Measurements from ENCODE around the gene CHRM1.
"Not testable (repeated sequence)": the region's sequence is repeated elsewhere in the genome, so short reads cannot be mapped to it uniquely, and the experiment has no call there.

CHRM1 gene

DNA sequence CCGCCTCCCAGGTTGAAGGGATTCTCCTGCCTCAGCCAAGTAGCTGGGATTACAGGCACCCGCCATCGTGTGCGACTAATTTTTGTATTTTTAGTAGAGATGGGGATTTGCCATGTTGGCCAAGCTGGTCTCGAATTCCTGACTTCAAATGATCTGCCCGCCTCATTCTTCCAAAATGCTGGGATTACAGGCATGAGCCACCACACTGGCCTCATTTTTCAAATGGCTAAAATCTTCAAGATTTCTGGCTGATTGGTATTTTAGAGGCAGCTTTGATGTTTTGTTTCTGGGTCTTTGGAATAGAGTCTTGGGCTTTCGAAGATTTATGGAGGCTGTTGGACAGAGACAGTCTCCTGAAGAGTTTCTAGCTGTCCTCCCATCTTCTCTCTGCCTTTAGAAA lies 46.3 kb downstream of the CHRM1 start:
- DNase-seq, result no peak

DNA sequence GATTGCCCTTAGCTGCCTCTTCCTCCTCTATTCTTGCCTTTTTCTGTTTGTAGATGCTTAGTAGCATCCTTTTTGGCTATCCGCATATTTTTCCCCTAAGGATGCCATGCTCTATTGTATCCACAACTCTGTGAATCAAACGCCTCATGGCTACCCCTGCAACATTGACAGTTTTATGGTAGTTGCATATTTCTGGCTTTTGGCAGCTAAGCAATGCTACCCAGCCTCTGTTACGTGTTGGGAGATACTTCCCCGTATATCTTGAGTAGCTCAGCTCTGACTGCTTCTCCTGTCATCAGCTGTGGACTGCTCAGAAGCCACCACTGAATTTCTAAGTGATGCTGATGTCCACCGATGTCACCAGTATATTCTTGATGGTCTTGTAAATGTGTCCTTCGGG lies 55.5 kb downstream of the CHRM1 start:
- DNase-seq, result no peak

DNA sequence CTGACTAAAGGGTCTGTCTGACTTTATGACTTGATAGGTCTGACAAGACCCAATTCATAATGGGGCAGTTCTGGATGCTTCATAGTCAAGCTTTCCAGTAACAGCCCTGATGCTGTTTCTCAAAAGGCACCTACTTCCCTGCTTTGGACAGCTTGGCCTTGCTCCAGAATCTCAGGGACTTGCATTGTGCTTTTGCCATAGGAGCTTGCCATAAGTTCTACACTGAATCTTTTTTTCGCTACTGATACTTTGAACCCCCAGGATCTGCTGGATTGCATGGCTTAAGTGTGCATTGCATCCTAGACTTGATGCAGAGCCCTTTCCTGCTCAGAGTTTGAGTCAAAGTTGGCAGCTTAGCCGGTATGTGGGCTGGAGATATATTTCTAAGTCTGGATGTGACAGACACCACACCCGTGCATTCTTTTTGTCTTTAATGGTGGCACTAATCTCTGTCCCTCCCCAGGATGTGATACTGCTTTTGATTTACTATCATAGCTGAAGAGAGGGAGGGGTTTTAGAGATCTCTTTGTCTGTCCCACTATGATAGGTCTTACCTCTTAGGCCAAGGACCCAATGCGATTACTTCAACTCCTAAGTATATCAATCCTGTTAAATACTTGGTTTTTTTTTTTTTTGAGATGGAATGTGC lies 57.4 kb downstream of the CHRM1 start:
- no peak for DNase-seq

DNA sequence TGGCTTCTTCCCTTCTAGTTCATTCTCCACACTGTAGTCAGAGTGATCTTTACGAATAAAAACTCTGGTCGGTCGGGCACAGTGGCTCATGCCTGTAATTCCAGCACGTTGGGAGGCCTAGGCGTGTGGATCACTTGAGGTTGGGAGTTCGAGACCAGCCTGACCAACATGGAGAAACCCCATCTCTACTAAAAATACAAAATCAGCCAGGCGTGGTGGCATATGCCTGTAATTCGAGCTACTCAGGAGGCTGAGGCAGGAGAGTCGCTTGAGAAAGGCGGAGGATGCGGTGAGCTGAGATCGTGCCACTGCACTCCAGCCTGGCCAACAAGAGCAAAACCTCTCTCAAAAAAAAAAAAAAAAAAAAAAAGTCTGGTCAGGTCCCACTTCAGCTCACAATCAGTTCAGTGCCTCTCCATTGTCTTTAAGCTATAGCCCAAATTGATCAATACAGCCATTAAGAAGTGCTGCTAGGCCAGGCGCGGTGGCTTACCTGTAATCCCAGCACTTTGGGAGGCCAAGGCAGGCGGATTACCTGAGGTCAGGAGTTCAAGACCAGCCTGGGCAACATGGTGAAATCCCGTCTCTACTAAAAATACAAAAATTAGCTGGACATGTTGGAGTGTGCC lies 59.5 kb downstream of the CHRM1 start:
- DNase-seq, result not testable (repeated sequence)

DNA sequence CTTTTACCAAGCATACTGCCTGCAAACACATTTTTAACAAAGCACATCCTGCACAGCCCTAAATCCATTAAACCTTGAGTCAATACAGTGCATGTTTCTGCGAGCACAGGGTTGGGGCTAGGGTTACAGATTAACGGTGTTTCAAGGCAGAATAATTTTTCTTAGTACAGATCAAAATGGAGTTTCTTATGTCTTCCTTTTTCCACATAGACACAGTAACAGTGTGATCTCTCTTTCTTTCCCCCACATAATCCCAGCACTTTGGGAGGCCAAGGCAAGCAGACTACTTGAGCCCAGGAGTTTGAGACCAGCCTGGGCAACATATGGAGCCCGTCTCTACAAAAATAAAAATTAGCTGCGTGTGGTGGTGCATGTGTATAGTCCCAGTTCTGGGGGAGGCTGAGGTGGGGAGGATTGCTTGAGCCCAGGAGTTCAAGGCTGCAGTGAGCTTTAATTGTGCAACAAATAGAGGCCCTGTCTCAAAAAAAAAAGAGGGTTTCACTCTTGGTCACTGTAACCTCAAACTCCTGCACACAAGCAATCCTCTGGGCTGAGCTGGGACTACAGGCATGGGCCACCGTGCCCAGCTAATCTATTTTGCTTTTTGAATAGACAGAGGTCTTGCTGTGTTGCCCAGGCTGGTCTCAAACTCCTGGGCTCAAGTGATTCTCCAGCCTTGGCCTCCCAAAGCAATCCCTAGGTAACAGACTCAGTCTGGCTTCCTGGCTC lies 60.2 kb downstream of the CHRM1 start:
- DNase-seq, result no peak

DNA sequence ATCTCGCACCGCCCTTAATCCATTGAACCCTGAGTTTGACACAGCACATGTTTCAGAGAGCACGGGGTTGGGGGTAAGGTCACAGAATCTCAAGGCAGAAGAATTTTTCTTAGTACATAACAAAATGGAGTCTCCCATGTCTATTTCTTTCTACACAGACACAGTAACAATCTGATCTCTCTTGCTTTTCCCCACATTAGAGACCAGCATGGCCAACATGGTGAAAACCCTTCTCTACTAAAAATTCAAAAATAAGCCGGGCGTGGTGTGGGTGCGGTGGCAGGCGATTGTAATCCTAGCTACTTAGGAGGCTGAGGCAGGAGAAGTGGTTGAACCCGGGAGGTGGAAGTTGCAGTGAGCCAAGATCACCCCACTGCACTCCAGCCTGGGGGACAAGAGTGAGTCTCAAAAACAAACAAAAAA lies 61.9 kb downstream of the CHRM1 start:
- DNase-seq, result not testable (repeated sequence)

All from 8988T (cell line).